ENCODE results near the gene LYSMD1. TPM values are rescaled to one million over a fixed set of nuclear protein-coding genes. Genes with fewer than 3 reads are reported as not detected.
"Not testable (repeated sequence)": the region's sequence is repeated elsewhere in the genome, so short reads cannot be mapped to it uniquely, and the experiment has no call there.

Gene LYSMD1
- total RNA-seq, 4 donors from 2014 or later: 9.2 to 16.1 (median 11.8) TPM

- TF ChIP-seq, protein P1, sequence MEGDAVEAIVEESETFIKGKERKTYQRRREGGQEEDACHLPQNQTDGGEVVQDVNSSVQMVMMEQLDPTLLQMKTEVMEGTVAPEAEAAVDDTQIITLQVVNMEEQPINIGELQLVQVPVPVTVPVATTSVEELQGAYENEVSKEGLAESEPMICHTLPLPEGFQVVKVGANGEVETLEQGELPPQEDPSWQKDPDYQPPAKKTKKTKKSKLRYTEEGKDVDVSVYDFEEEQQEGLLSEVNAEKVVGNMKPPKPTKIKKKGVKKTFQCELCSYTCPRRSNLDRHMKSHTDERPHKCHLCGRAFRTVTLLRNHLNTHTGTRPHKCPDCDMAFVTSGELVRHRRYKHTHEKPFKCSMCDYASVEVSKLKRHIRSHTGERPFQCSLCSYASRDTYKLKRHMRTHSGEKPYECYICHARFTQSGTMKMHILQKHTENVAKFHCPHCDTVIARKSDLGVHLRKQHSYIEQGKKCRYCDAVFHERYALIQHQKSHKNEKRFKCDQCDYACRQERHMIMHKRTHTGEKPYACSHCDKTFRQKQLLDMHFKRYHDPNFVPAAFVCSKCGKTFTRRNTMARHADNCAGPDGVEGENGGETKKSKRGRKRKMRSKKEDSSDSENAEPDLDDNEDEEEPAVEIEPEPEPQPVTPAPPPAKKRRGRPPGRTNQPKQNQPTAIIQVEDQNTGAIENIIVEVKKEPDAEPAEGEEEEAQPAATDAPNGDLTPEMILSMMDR (IDR thresholded peaks at IDR 0.05): no peak
- TF ChIP-seq POLR2A (IDR thresholded peaks at IDR 0.05): no peak
- intact Hi-C loops (cut with DNase I; ENCODE audit: low total_unique reads): loop anchor here (5.0 kb wide), 1 partner anchor 52 kb away; the partner anchor contains the start of gene PSMD4
- 12 to 21% methylated on average over 11 of the region's 11 CpGs for WGBS, 2 donors
These were observed 34.3 kb upstream of the LYSMD1 start for GRCh38 chr1:151199873-151200581.

GRCh38 chr1:151198254-151199127 lies 32.8 kb upstream of the LYSMD1 start, which contains the start of gene PIP5K1A:
TSS of gene PIP5K1A (plus strand) at chr1:151198552. CDS start at chr1:151198997, 445 bp downstream.
- intact Hi-C loops (cut with DNase I; ENCODE audit: low total_unique reads): loop anchor here (5.0 kb wide), 1 partner anchor 54 kb away; the partner anchor contains the start of gene PSMD4
- peak within 1 kb of the TSS; percentile 77 for H3K4me3 ChIP-seq (ENCODE audit: low read depth, poor library complexity, severe bottlenecking)
- DNase-seq (ENCODE audit: low spot score in 2 of 2): peak; percentile 98 to 100
- 0% methylated on average over 60 of the region's 60 CpGs for whole genome bisulfite sequencing, 2 donors
- TF ChIP-seq, protein P1 (IDR thresholded peaks at IDR 0.05): no peak
- TF ChIP-seq POLR2A (IDR thresholded peaks at IDR 0.05): no peak

More at GRCh38 chr1:151199873-151200581, 34.3 kb upstream of the LYSMD1 start:
- no peak overlapping the region for H3K4me3 ChIP-seq (ENCODE audit: low read depth, poor library complexity, severe bottlenecking)
- peak; percentile 47 to 74 for DNase-seq (ENCODE audit: low spot score in 2 of 2)

- H3K4me3 ChIP-seq (ENCODE audit: low read depth, poor library complexity, severe bottlenecking): no peak overlapping the region
- WGBS, 2 donors: 7% methylated on average over 10 of the region's 10 CpGs
- DNase-seq (ENCODE audit: low spot score in 2 of 2): peak in 1 of 2 donors; percentile 61
- intact Hi-C loops (cut with DNase I; ENCODE audit: low total_unique reads): loop anchor here (5.0 kb wide), 1 partner anchor 54 kb away; the partner anchor contains the start of gene PSMD4
- TF ChIP-seq POLR2A (IDR thresholded peaks at IDR 0.05): no peak
- TF ChIP-seq, protein P1 (IDR thresholded peaks at IDR 0.05): no peak
These were observed 32.2 kb upstream of the LYSMD1 start for GRCh38 chr1:151197863-151198253.

DNA sequence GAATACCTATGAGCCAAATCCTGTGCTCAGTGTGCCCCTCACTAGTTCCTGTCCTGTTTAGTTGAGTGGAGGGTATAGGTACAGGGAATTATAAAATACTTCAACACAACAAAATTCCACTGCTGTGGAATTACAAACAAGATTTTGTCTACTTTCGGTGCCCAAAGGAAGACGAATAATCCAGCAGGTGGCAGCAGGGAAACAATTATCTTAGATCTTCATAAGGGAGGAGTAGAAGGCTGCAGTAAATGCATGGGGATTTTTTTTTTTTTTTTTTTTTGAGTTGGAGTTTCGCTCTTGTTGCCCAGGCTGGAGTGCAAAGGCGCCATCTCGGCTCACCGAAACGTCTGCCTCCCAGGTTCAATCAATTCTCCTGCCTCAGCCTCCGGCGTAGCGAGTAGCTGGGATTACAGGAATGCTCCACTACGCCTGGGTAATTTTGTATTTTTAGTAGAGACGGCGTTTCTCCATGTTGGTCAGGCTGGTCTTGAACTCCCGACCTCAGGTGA lies 30.6 kb upstream of the LYSMD1 start:
- WGBS, 2 donors: 28 to 29% methylated on average over 14 of the region's 14 CpGs
- H3K4me3 ChIP-seq (ENCODE audit: low read depth, poor library complexity, severe bottlenecking): no peak overlapping the region
- TF ChIP-seq, protein P1 (IDR thresholded peaks at IDR 0.05): no peak
- TF ChIP-seq POLR2A (IDR thresholded peaks at IDR 0.05): no peak
- peak; percentile 82 to 86 for DNase-seq (ENCODE audit: low spot score in 2 of 2)
- intact Hi-C loops (cut with DNase I; ENCODE audit: low total_unique reads): loop anchor here (5.0 kb wide), 1 partner anchor 56 kb away; the partner anchor contains the start of gene PSMD4

DNA sequence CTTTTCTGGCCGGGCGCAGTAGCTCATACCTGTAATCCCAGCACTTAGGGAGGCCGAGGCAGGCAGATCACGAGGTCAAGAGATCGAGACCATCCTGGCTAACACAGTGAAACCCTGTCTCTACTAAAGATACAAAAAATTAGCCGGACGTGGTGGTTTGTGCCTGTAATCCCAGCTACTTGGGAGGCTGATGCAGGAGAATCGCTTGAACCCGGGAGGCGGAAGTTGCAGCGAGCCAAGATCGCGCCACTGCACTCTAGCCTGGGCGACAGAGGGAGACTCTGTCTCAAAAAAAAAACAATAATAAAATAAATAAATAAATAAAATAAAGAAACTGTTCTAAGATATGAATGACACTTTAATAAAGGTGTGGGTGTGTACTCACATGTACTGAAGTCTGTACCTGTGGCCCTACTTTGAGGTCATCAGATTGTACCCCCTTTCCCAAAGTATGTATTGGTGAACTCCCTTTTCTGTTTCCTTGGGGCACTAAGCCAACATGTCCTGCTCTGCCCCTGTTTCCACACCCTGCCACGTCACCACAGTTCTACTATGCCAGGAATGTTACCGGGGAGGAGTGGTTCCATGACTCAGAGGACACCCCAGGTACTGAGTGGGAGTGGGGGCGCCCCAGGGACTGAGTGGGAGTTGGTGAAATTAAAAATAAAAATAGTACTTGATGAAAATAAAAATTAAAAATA lies 29.3 kb upstream of the LYSMD1 start:
- intact Hi-C loops (cut with DNase I; ENCODE audit: low total_unique reads): loop anchor here (5.0 kb wide), 1 partner anchor 57 kb away; the partner anchor contains the start of gene PSMD4
- 52 to 53% methylated on average over 17 of the region's 17 CpGs for WGBS, 2 donors
- H3K4me3 ChIP-seq (ENCODE audit: low read depth, poor library complexity, severe bottlenecking): not testable (repeated sequence)
- peak; percentile 93 to 96 for DNase-seq (ENCODE audit: low spot score in 2 of 2)
